Coronary artery (tissue), 2 donors: ENCODE results near the gene KMT2B.

Experiments used
- DNase-seq: peaks from one replicate; pipeline ENCODE4 v3.0.0-alpha.2; 2017; ENCODE audit warnings: low spot score
- H3K27ac ChIP-seq, 2 donors: fragments of 200-600 bp; sonication (generic); one replicate each; pipeline ENCODE4 v1.5.1; 2016 to 2019
- H3K4me3 ChIP-seq: fragments of 200-600 bp; sonication (generic); 2 replicates; pipeline ENCODE4 v1.5.1; 2016; ENCODE audit warnings: mild to moderate bottlenecking, moderate library complexity
- CTCF ChIP-seq: fragments of 200-600 bp; sonication (generic); IDR thresholded peaks from one replicate; pipeline ENCODE4 v1.5.1; 2019; ENCODE audit warnings: antibody characterized with exemption

KMT2B gene

DNA sequence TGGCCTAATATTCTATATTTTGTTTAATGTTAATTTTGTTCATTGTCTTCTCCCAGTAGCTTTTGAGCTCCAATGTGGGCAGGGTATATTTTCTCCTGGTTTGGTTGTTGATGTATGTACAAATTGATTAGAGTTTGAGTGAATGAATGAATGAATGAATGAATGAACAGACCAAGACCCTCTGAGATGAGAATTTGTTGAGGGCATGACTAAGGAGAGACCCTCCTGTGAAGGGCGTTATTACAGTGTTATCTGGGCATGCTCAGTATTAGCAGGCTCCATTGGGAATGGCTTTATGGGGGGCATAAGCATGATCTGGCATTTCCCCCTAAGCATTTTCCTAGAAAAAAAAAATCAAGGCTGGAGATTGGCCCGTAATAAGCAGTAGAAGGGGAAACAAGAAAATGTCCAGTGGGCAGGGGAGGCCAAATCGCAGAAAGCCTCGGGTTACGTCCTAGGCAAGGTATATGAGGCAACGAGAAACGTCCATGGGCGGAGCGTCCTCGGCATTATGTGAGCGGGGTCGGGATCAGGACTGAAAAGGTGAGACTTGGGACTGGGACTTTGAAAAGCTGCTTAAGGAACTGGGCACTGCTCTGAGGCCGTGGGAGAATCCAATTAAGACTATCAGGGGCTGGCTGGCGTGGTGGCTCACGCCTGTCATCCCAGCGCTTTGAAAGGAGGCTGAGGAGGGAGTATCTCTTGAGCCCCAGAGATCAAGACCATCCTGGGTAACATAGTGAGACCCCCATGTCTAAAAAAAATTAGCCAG lies 56.7 kb downstream of the KMT2B start:
- Histone ChIP-seq H3K4me3 (peak overlapping the region; percentile 98), H3K27ac (no peak overlapping the region)
- no peak for DNase-seq
- TF ChIP-seq CTCF: no peak

DNA sequence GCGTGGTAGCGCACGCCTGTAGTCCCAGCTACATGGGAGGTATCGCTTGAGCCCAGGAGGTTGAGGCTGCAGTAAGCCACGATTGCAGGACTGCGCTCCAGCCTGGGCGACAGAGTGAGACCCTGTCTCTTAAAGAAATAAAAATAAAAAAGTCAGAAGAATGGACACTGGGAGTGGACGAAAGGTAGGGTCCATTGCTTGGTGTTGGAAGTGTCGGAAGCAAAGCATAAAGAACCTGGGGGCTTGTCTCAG lies 57.2 kb downstream of the KMT2B start:
- Histone ChIP-seq H3K4me3 (peak overlapping the region; percentile 98), H3K27ac (no peak overlapping the region)
- TF ChIP-seq CTCF: no peak
- no peak for DNase-seq

GRCh38 chr19:35775298-35776101 lies 57.7 kb downstream of the KMT2B start, which contains the start of gene ARHGAP33:
ARHGAP33 (plus strand) TSS chr19:35775564; CDS start chr19:35775659, 95 bp downstream.
- Histone ChIP-seq H3K27ac (peak within 1 kb of the TSS; percentile 42 to 64), H3K4me3 (peak within 1 kb of the TSS; percentile 98)
- TF ChIP-seq CTCF: no peak
- peak; percentile 98 for DNase-seq

DNA sequence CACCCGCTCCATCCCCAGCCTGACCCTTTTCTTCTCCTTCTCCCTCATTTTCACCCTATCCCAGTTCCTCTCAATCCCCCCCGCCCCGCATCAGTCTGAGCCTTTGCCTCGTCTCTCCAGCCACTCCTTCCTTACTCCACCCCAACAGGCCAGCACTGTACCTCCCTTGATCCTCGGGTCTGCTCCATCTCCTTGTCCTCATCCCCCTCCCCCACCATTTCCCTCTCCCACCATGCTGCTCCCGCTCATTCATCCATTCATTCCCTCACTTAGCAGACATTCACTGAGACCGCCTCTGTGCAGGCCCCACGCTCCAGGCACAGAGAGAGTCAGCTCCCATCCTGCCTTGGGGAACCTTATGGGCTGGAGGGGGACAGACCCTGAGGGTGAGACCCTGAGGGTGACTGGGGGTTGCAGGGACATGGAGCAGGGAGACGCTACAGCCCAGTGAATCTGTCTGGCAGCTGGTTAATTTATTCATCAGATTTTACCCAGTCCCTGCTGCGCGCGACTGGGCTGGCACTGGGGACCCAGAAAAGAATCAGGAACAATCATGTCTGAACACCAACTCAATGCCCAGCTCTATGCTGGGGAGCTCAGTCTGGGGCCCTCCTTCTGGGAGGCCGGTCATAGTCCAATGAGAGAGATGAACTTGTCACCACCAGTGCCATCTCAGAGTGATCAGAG lies 58.4 kb downstream of the KMT2B start:
- DNase-seq: no peak
- H3K4me3 ChIP-seq: peak overlapping the region; percentile 98
- H3K27ac ChIP-seq: peak overlapping the region in 1 of 2 donors; percentile 42
- TF ChIP-seq CTCF: no peak

- no peak overlapping the region for H3K27ac ChIP-seq
- no peak for DNase-seq
- H3K4me3 ChIP-seq: no peak overlapping the region
- TF ChIP-seq CTCF: no peak
Measured at GRCh38 chr19:35777086-35777841, 59.5 kb downstream of the KMT2B start.

DNA sequence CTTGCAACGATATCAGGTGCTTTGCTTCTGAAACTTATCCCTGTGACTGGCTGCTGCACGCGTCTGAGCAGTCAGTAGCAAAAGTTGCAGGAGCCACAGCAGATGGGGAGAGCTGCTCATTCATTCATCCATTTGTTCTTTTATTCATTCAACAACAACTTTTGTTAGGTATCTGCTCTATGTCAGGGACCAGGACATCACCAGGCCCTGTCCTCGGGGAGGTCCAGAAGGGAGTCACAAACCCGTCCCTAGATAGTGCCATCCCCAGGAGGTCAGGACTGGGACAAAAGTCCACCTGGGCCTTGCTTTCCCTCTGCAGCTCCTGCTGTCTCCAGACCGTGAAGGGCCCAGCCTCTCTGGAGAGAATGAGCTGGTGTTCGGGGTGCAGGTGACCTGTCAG lies 60.2 kb downstream of the KMT2B start:
- Histone ChIP-seq H3K27ac (no peak overlapping the region), H3K4me3 (no peak overlapping the region)
- DNase-seq: no peak
- TF ChIP-seq CTCF: no peak
